GM18861 (cell line): ENCODE data around the gene GDPD3.

ENCODE experiments used
- ATAC-seq: cut with Tn5 transposase; IDR thresholded peaks from one replicate; pipeline ENCODE4 v1.9.1; 2021; ENCODE audit not compliant: unreplicated experiment

GDPD3 gene

GRCh38 chr16:30082545-30083090 lies 30.7 kb downstream of the GDPD3 start:
- no peak for ATAC-seq

DNA sequence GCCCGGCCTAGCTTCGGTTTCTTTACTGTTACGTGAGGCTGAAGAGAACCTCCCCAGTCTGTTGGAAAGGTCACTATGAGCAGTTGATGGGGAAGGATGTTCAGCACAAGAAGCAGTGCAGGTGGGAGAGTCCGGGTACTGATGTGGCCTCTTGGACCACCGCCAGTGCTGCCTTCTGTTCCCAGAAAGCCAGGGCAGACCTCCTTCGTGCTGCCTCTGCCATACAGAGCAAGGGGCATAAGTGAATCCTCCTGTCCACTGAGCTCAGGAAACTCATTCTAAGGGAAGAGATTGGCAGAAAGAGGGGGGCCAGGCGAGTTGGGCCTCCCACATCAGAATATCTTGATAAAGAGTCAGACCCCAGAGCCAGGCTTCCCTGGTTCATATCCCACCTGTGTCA lies 33.9 kb downstream of the GDPD3 start:
- no peak for ATAC-seq

DNA sequence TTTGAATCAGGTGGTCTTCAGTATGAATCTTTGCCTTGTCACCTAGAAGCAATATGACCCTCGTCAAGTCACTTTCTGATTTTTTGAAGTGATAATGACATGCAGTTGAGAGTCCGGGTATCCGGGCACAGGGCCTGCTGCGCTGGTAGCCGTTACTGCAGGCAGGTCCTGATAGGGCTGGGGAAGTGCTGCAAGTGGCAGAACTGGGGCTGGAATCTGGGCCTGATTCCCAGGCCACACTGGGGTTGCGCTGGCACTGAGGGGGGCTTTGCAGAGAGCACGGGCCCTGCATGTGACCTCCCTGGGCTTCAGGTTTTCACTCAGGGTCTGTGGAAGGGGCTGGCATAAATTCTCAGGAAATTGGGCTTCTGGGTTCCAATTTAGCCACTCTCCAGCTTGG lies 34.6 kb downstream of the GDPD3 start:
- ATAC-seq: no peak

- no peak for ATAC-seq
These were observed 35.7 kb downstream of the GDPD3 start for GRCh38 chr16:30077656-30078055.

DNA sequence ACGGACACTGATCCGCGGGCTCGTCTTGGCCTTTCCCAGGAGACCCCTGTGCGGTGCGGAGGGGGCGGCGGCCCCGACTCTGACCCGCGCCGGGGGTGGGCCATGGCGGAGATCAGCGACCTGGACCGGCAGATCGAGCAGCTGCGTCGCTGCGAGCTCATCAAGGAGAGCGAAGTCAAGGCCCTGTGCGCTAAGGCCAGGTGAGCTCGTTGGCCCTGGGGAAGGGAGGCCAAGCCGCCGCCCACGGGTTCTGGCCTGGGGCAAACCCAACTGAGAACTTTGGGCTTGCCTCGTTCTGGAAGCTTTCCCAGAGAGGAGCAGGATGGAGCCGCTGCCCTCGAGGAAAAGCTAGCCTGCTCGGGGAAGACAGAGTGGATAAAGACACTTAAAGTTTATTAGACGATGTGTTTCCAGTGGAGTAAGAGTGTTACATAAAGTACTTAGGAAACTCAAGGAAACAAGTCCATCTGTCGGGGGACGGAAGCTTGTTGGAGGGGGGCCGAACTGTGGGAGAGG lies 37.0 kb downstream of the GDPD3 start:
- ATAC-seq: no peak

DNA sequence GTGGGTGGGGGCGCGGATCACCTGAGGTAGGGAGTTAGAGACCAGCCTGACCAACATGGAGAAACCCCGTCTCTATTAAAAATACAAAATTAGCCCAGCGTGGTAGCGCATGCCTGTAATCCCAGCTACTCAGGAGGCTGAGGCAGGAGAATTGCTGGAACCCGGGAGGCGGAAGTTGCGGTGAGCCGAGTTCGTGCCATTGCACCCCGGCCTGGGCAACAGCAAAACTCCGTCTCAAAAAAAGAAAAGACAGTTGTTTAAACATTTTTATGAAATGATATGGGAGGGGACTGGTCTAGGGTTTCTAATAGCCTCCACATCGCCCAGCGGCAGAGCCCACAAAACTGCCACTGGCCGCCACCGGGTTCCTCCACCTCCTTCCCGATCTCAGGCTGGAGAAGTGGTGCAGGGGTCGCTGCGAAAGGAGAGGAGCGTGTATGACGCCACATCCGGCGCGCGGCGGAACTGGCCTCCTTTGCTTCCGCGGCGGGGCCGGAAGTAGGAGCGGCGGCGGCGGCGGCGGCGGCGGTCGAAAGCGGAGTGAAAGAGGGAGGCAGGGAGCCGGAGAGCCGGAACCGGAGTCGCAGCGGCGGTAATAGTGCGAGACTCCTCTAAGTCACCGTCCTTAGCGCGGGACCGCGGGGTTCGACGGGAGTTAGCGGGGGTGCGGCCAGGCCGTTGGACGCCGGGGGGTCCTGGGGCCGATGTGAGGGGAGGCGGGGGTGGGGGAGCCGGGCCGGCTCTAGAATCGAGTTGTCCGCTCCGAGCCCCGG lies 37.6 kb downstream of the GDPD3 start, which contains the start of gene PPP4C:
PPP4C (plus strand) TSS at position 492 of the 773 bp plus-strand sequence. CDS start 384 bp downstream, outside the sequence.
- no peak for ATAC-seq

- ATAC-seq: no peak
These were observed 42.8 kb downstream of the GDPD3 start for GRCh38 chr16:30070490-30070889.

DNA sequence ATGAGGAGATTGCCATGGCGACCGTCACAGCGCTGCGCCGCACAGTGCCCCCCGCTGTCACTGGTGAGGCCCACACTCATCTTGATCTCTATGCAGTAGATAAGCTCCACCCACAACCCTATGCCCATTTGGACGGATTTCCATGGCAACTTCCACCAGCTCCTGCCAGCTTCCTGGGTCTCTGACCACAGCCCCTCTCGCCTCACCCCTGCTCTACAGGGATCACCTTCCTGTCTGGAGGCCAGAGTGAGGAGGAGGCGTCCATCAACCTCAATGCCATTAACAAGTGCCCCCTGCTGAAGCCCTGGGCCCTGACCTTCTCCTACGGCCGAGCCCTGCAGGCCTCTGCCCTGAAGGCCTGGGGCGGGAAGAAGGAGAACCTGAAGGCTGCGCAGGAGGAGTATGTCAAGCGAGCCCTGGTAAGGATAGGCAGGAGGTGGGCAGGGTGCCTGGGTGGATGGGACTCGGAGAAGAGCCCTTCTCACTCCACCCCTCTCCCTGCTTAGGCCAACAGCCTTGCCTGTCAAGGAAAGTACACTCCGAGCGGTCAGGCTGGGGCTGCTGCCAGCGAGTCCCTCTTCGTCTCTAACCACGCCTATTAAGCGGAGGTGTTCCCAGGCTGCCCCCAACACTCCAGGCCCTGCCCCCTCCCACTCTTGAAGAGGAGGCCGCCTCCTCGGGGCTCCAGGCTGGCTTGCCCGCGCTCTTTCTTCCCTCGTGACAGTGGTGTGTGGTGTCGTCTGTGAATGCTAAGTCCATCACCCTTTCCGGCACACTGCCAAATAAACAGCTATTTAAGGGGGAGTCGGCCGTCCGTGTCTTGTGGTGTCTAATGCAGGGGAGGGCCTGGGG lies 43.5 kb downstream of the GDPD3 start:
- no peak for ATAC-seq

GRCh38 chr16:30068750-30069610 lies 44.4 kb downstream of the GDPD3 start:
- ATAC-seq: no peak

DNA sequence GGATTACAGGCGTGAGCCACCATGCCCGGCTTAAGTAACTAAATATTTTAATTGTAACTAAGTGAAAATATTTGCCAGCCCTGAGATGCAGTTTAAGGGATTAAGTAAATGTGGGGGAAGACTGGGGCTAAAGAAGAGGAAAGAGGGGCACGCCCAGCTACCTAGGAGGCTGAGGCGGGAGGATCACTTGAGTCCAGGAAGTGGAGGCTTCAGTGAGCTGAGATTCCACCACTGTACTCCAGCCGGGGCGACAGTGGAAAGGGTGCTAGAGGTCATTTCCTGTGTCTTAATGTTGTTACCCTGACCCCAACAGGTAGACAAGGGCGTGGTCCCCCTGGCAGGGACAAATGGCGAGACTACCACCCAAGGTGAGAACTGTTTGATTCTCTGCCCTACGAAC lies 45.0 kb downstream of the GDPD3 start:
- no peak for ATAC-seq

- ATAC-seq: no peak
These were observed 45.8 kb downstream of the GDPD3 start for GRCh38 chr16:30067584-30067916.

DNA sequence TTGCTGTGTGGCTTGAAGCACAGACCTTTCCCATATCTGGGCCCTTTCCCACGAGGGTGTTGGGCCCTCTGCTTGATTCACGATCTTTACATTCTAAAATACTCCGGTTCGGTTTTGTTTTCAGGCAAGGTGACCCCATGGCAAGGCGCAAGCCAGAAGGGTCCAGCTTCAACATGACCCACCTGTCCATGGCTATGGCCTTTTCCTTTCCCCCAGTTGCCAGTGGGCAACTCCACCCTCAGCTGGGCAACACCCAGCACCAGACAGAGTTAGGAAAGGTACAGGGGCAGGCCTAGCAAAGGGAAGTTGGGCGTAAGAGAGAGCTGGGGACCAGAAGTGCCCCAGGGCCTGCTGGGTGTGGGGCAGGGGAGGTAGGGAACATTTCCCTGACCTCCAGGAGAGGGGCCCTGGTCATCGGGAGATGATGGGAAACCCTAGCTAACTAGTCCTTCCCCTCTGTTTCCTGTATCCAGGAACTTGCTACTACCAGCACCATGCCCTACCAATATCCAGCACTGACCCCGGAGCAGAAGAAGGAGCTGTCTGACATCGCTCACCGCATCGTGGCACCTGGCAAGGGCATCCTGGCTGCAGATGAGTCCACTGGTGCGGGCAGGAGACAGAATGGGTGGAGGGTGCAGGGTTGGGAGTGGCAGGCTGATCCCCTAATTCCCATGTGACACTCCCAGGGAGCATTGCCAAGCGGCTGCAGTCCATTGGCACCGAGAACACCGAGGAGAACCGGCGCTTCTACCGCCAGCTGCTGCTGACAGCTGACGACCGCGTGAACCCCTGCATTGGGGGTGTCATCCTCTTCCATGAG lies 46.4 kb downstream of the GDPD3 start:
- ATAC-seq: no peak

- ATAC-seq: no peak
These were observed 47.2 kb downstream of the GDPD3 start for GRCh38 chr16:30065943-30066760.

DNA sequence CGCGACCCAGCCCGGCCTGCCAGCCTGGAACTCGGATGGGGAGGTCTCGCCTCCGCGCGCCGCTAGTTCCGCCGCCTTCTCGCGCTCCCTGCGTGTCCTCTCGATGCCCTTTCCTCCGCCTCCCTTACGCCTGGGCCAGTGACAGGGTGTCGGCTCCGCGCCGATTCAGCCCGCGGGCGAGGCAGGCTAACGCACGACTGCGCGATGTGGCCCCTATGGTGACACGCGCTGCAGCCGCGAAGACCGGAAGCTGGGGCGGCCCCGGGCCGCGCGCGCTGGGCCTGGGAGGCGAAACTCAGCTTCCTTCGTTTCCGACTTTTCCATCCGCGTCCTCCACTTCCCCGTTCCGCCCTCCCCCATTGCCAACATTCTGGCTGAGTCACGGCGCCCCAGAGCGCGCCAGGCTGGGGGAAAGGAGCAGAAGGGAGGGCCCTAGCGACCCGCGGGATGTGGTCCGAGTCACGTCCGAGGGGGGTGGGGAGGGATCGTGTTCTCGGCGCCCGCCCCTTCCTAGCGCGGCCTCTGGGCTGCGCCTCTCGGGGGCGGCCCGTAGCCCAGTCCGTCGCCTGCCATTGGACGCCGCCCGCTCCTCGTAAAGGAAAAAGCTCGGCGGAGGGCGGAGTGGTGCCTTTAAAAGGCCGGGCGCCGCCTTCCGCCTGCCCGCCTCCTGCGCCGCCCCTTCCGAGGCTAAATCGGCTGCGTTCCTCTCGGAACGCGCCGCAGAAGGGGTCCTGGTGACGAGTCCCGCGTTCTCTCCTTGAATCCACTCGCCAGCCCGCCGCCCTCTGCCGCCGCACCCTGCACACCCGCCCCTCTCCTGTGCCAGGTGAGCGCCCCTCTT lies 48.0 kb downstream of the GDPD3 start, which contains the start of gene ALDOA:
ALDOA (plus strand) TSS at position 659 of the 841 bp plus-strand sequence. CDS start 1,138 bp downstream, outside the sequence.
- peak; percentile 63 for ATAC-seq

DNA sequence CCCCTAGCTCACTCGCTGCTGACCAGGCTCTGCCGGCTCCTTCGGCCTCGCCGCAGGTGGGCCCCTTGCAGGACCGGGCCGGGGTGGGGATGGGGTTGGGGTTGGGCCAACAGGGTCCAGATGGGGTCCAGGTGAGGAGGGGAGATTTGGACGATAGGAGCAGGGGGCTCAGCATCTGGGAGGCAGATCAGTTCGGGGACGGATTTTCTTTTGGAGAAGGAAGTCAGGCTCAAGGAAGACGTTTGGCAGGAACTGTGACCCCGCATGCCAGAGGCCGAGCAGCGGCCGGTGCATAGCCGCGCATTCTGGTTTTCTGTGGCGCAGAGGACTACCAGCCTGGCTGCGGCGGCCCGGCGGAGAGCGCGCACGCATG lies 48.6 kb downstream of the GDPD3 start:
- no peak for ATAC-seq

DNA sequence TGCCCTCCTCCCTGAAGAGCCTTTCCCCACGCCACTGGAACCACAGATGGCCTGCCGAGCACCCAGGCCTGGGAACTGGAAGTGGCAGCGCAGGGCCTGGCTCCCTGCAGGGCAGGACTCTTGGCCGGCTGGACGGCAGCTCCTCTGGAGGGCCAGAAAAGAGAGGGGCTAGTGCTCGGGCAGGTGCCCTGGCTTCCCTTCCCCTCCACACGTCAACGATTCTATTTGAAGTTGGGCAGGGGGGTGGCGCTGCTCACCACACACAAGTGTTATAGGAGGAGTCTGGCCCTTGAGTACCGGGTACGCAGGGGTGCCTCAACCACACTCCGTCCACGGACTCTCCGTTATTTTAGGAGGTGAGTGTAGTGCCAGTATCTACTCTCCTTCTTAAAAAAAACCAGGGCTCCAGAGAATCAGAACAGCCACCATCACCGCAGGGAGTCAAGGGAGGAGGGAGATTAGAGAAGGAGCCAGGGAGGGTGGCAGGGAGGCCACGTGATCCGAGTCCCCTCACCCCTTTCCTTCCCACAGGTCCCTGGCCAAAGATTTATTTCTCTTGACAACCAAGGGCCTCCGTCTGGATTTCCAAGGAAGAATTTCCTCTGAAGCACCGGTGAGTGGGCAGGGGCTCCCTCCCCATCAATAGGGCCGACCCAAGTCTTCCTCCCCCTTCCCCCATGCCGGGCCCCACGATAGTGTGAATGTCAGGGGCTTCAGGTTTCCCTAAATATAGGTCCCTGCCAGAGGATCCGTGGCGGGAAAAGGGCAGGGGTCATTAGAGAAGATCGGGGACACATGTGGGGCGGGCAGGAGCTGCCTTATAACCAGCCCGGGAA lies 49.2 kb downstream of the GDPD3 start:
- ATAC-seq: peak; percentile 30

DNA sequence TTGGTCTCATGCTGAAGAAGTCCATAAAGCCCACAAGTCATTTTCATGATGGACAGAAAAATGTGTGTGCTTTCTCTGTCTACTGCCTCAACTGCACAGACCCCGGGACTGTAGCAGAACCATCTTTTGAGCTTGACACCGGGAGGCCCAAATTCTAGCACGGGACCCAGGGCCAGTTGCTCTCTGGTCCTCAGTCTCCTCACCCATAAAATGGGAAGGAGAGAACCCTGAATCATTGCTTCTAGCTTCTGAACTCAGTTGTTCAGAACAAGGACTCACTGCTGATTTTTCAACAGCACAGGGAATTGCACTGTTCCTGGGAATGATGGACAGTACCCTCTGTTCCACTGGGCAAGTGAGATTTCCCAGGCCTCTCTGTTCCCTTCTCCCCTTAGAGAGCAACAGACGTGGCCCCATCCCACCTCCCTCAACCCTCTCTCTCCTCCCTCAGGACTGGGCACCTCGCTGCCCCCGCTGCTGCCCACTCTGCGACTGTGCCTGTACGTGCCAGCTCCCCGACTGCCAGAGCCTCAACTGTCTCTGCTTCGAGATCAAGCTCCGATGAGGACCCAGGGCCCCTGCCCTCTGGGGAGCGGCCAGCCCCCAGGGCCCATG lies 50.0 kb downstream of the GDPD3 start:
- no peak for ATAC-seq
